ENCODE measurements around the gene YWHAE. TPM values are rescaled to one million over a fixed set of nuclear protein-coding genes. Genes with fewer than 3 reads are reported as not detected.
"Not testable (repeated sequence)": the region's sequence is repeated elsewhere in the genome, so short reads cannot be mapped to it uniquely, and the experiment has no call there.

YWHAE gene
- total RNA-seq, 1 donor from 2014 or later = 1,032 TPM

DNA sequence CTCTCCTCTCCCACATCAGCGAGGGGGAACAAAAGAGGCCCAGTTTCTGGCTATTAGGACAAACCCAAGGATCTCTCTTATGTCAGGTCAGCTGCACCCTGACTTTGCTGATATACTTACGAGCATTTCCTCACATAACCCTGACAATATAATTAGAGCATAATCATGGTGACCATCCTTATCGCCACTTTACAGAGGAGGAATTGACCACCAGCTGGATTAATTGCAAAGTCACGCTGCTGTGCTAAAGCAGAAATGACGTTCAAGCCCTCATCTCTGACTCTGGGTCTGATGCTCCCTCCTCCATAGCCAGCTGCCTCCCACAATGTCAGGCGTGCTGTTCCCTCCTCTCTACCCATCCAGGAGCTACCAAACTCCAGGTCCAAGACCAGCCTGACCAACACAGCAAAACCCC, 78.0 kb downstream of the YWHAE start:
- DNase-seq (ENCODE audit: low read depth) = no peak
- Histone ChIP-seq H3K27me3 (ENCODE audit: control insufficient read depth, insufficient read depth, low read length) (no peaks in the 10 kb centered on the region), H3K36me3 (ENCODE audit: control insufficient read depth, insufficient read depth, low read length) (no peaks in the 10 kb centered on the region), H3K4me3 (ENCODE audit: low read depth, low read length) (no peak overlapping the region)
- TF ChIP-seq, protein P1, sequence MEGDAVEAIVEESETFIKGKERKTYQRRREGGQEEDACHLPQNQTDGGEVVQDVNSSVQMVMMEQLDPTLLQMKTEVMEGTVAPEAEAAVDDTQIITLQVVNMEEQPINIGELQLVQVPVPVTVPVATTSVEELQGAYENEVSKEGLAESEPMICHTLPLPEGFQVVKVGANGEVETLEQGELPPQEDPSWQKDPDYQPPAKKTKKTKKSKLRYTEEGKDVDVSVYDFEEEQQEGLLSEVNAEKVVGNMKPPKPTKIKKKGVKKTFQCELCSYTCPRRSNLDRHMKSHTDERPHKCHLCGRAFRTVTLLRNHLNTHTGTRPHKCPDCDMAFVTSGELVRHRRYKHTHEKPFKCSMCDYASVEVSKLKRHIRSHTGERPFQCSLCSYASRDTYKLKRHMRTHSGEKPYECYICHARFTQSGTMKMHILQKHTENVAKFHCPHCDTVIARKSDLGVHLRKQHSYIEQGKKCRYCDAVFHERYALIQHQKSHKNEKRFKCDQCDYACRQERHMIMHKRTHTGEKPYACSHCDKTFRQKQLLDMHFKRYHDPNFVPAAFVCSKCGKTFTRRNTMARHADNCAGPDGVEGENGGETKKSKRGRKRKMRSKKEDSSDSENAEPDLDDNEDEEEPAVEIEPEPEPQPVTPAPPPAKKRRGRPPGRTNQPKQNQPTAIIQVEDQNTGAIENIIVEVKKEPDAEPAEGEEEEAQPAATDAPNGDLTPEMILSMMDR (IDR thresholded peaks at IDR 0.05; ENCODE audit: insufficient read depth, low read length, poor library complexity, severe bottlenecking) = no peak

DNA sequence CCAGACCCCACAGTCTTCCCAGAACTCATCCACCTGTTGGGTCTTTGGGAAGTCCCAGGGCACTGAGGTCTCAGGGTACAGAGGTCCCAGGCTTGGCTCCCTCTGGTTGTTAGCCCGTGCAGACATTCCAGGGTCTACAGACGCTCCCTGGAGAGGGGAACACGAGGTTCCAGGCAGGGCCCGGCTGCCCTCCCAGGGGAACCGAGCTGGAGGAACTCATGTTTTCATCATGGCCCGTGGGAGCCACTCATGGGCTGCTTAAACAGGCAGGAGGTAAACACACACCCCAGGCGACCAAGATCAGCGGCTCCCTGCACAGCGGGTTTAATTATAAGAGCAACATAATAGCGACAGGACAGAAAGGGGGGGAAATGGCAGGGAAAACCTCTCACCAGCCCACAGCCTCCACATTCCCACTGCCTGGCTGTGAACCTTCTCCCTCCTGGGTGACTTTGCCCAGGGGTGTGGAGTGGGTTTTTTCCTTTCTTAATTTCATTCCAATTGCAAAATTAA, 84.1 kb downstream of the YWHAE start:
- TF ChIP-seq, protein P1 (IDR thresholded peaks at IDR 0.05; ENCODE audit: insufficient read depth, low read length, poor library complexity, severe bottlenecking) = no peak
- Histone ChIP-seq H3K4me3 (ENCODE audit: low read depth, low read length) (no peak overlapping the region), H3K36me3 (ENCODE audit: control insufficient read depth, insufficient read depth, low read length) (no peaks in the 10 kb centered on the region), H3K27me3 (ENCODE audit: control insufficient read depth, insufficient read depth, low read length) (peaks cover 11% of the 10 kb centered on the region)
- DNase-seq (ENCODE audit: low read depth) = no peak

DNA sequence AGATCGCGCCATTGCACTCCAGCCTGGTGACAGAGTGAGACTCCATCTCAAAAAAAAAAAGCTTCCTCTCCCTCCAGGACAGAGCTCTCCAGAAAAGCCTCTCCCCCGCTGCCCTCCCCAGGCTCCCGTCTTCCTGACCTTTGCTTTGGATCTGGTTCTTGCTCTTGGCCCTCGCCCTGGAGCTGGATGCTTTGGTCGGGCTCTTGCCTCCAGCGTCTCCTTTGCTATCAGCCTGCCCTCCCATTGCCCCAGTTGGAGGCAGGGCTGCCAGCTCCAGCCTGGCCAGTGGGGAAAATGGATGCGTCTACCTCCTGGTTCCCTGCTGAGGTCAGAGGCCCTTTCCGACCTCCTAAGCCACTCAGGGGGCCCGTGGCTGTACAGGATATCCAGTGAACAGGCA, 84.6 kb downstream of the YWHAE start:
- Histone ChIP-seq H3K27me3 (ENCODE audit: control insufficient read depth, insufficient read depth, low read length) (peaks cover 11% of the 10 kb centered on the region), H3K4me3 (ENCODE audit: low read depth, low read length) (no peak overlapping the region), H3K36me3 (ENCODE audit: control insufficient read depth, insufficient read depth, low read length) (no peaks in the 10 kb centered on the region)
- TF ChIP-seq, protein P1 (IDR thresholded peaks at IDR 0.05; ENCODE audit: insufficient read depth, low read length, poor library complexity, severe bottlenecking) = no peak
- DNase-seq (ENCODE audit: low read depth) = no peak

DNA sequence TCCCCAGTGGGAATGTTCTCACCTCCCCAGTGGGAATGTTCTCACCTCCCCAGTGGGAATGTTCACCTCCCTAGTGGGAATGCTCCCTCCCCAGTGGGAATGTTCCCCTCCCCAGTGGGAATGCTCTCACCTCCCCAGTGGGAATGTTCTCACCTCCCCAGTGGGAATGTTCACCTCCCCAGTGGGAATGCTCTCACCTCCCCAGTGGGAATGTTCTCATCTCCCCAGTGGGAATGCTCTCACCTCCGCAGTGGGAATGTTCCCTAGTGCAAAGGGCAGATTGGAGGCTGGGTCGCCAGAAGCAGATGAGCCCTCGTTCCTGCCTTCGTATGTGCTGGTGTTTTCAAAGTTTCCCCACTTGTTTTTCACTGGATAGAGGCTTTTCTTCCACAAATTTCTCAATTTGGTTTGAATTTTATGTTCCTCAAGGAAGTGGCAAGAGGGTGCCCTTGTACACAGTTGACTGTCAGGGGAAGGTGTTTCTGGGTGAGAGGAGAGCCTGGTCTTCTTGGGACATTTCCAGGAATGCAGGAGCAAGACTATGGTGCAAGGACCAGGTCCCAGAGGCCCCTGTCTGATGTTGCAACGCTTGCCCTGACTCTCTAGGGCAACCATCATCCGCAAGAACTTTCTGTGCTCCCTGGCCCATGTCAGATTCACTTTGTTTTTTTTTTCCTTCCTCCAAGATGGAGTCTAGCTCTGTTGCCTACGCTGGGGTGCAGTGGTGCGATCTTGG, 86.6 kb downstream of the YWHAE start:
- no peaks in the 10 kb centered on the region for H3K36me3 ChIP-seq (ENCODE audit: control insufficient read depth, insufficient read depth, low read length)
- peaks cover 11% of the 10 kb centered on the region for H3K27me3 ChIP-seq (ENCODE audit: control insufficient read depth, insufficient read depth, low read length)
- no peak for DNase-seq (ENCODE audit: low read depth)
- no peak overlapping the region for H3K4me3 ChIP-seq (ENCODE audit: low read depth, low read length)
- TF ChIP-seq, protein P1 (IDR thresholded peaks at IDR 0.05; ENCODE audit: insufficient read depth, low read length, poor library complexity, severe bottlenecking) = no peak

DNA sequence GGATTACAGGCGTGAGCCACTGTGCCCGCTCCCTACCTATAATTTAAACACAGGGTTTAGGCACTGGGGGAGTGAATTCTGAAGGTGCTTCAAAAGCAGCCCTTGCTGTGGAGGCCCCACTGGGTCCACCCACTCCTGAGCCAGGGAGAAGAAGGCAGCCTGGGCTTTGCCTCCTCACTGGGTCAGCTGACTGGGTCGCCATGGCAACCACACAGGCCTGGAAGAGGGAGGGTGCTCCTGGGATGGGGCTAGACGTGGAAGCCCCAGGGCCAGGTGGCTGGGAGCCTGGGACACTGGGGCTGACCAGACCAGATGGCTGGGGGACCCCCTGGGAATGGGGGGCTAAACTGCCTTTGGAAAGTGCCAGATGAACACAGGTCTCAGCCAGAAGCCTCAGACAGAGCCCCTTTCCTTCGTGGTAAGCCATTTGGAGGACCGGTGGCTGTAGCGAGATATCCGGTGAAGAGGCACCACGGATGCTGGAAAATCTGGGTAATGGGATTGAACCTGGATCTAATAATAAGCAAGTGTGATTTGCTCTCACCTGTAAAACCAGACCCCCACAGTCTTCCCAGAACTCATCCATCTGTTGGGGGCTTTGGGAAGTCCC, 87.7 kb downstream of the YWHAE start:
- H3K4me3 ChIP-seq (ENCODE audit: low read depth, low read length) = no peak overlapping the region
- DNase-seq (ENCODE audit: low read depth) = no peak
- peaks cover 12% of the 10 kb centered on the region for H3K27me3 ChIP-seq (ENCODE audit: control insufficient read depth, insufficient read depth, low read length)
- TF ChIP-seq, protein P1 (IDR thresholded peaks at IDR 0.05; ENCODE audit: insufficient read depth, low read length, poor library complexity, severe bottlenecking) = no peak
- no peaks in the 10 kb centered on the region for H3K36me3 ChIP-seq (ENCODE audit: control insufficient read depth, insufficient read depth, low read length)

DNA sequence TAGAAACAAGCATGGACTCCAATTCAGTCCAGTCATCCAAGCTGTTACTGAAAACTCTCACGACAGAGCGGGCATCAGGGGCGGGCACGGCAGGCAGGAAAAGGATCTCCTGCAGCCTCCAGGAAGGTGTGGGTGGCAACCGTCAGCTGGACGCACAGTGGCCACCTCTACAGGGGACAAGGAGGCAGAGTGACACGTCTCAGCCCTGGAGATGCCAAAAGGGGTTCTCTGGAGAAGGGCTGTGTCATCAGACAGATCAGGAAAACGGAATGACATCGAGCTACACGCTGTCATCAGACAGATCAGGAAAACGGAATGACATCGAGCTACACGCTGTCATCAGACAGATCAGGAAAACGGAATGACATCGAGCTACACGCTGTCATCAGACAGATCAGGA, 92.2 kb downstream of the YWHAE start:
- not testable (repeated sequence) for H3K4me3 ChIP-seq (ENCODE audit: low read depth, low read length); H3K36me3 ChIP-seq (ENCODE audit: control insufficient read depth, insufficient read depth, low read length); DNase-seq (ENCODE audit: low read depth)
- peaks cover 16% of the 10 kb centered on the region for H3K27me3 ChIP-seq (ENCODE audit: control insufficient read depth, insufficient read depth, low read length)

Data from kidney epithelial cell (primary cell).